KBM-7 (cell line): ENCODE data around the gene OR2F2.

Experiments
- DNase-seq: peaks from one replicate; pipeline ENCODE4 v3.0.0-alpha.2; 2015
- in situ Hi-C: fragments of 300-500 bp; cut with MboI; formaldehyde crosslinking; loops from 2 replicates; pipeline ENCODE4 v1.14.3; 2020; ENCODE audit warnings: low sequenced_read_pairs, low pct_unique_long_range_greater_than_20kb, mixed read lengths

OR2F2 gene

GRCh38 chr7:143910473-143911248, 24.4 kb upstream of the OR2F2 start:
- in situ Hi-C loops = no loop called here
- no peak for DNase-seq

GRCh38 chr7:143913945-143914615, 21.0 kb upstream of the OR2F2 start:
- DNase-seq = no peak
- in situ Hi-C loops = no loop called here

- DNase-seq = no peak
Observed at GRCh38 chr7:143914938-143915652, 19.9 kb upstream of the OR2F2 start.

GRCh38 chr7:143924851-143925250, 10.2 kb upstream of the OR2F2 start:
- DNase-seq = no peak
- in situ Hi-C loops = no loop called here

More at GRCh38 chr7:143914938-143915652, 19.9 kb upstream of the OR2F2 start:
- in situ Hi-C loops = no loop called here

- in situ Hi-C loops = no loop called here
- no peak for DNase-seq
Observed at GRCh38 chr7:143929224-143929920, 5.7 kb upstream of the OR2F2 start.

GRCh38 chr7:143931739-143932138, 3.3 kb upstream of the OR2F2 start:
- no peak for DNase-seq
- in situ Hi-C loops = no loop called here

GRCh38 chr7:143936087-143937009, 1.3 kb downstream of the OR2F2 start:
- DNase-seq = no peak
- in situ Hi-C loops = no loop called here

GRCh38 chr7:143938379-143939243, 3.6 kb downstream of the OR2F2 start:
- DNase-seq = no peak
- in situ Hi-C loops = no loop called here

GRCh38 chr7:143945423-143945822, 10.4 kb downstream of the OR2F2 start:
- in situ Hi-C loops = no loop called here
- DNase-seq = no peak

- DNase-seq = no peak
- in situ Hi-C loops = no loop called here
Observed at GRCh38 chr7:143947111-143947510, 12.1 kb downstream of the OR2F2 start.

GRCh38 chr7:143948733-143949132, 13.7 kb downstream of the OR2F2 start:
- no peak for DNase-seq
- in situ Hi-C loops = no loop called here

GRCh38 chr7:143953421-143953820, 18.4 kb downstream of the OR2F2 start:
- in situ Hi-C loops = no loop called here
- DNase-seq = no peak

- in situ Hi-C loops = no loop called here
- DNase-seq = no peak
Observed at GRCh38 chr7:143954135-143954534, 19.1 kb downstream of the OR2F2 start.

GRCh38 chr7:143954544-143954943, 19.5 kb downstream of the OR2F2 start, which contains the start of gene OR2F1:
TSS of gene OR2F1 (plus strand) at chr7:143954844. CDS start at chr7:143959971, 5,127 bp downstream.
- no peak for DNase-seq
- in situ Hi-C loops = no loop called here

- DNase-seq = no peak
- in situ Hi-C loops = no loop called here
Observed at GRCh38 chr7:143958781-143959180, 23.7 kb downstream of the OR2F2 start.

- in situ Hi-C loops = no loop called here
- no peak for DNase-seq
Observed at GRCh38 chr7:143960813-143961610, 26.0 kb downstream of the OR2F2 start.

- in situ Hi-C loops = no loop called here
- DNase-seq = no peak
Observed at GRCh38 chr7:143965280-143965679, 30.2 kb downstream of the OR2F2 start.
